PC-9 (cell line): Measurements from ENCODE around the gene SLC6A18.
"Not testable (repeated sequence)": the region's sequence is repeated elsewhere in the genome, so short reads cannot be mapped to it uniquely, and the experiment has no call there.

ENCODE experiments used
- EZH2 ChIP-seq: fragments of 200-600 bp; sonication (generic); IDR thresholded peaks from 2 replicates; pipeline ENCODE4 v1.8.0; 2017; ENCODE audit warnings: antibody characterized with exemption, low read depth
- TF ChIP-seq, protein P1 (sequence below): fragments of 200-600 bp; sonication (generic); conservative IDR thresholded peaks from 2 replicates; pipeline ENCODE4 v1.6.1; 2017; ENCODE audit warnings: mixed run types, antibody characterized with exemption, mild to moderate bottlenecking, moderate library complexity

DNA sequence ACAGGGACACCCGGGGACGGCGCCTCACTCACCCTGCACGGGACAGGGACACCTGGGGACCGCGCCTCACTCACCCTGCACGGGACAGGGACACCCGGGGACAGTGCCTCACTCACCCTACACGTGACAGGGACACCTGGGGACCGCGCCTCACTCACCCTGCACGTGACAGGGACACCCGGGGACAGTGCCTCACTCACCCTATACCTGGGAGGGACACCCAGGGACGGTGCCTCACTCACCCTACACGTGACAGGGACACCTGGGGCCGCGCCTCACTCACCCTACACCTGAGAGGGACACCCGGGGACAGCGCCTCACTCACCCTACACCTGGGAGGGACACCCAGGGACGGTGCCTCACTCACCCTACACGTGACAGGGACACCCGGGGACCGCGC, 65.8 kb downstream of the SLC6A18 start:
- TF ChIP-seq, protein P1, sequence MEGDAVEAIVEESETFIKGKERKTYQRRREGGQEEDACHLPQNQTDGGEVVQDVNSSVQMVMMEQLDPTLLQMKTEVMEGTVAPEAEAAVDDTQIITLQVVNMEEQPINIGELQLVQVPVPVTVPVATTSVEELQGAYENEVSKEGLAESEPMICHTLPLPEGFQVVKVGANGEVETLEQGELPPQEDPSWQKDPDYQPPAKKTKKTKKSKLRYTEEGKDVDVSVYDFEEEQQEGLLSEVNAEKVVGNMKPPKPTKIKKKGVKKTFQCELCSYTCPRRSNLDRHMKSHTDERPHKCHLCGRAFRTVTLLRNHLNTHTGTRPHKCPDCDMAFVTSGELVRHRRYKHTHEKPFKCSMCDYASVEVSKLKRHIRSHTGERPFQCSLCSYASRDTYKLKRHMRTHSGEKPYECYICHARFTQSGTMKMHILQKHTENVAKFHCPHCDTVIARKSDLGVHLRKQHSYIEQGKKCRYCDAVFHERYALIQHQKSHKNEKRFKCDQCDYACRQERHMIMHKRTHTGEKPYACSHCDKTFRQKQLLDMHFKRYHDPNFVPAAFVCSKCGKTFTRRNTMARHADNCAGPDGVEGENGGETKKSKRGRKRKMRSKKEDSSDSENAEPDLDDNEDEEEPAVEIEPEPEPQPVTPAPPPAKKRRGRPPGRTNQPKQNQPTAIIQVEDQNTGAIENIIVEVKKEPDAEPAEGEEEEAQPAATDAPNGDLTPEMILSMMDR, result not testable (repeated sequence)
- not testable (repeated sequence) for TF ChIP-seq EZH2
